NCI-H1092 (cell line): ENCODE data around the gene RGS9.

Source experiments
- DNase-seq: peaks from one replicate; lab custom pipeline; 2025; lab: John Stamatoyannopoulos, UW

The RGS9 gene

DNA sequence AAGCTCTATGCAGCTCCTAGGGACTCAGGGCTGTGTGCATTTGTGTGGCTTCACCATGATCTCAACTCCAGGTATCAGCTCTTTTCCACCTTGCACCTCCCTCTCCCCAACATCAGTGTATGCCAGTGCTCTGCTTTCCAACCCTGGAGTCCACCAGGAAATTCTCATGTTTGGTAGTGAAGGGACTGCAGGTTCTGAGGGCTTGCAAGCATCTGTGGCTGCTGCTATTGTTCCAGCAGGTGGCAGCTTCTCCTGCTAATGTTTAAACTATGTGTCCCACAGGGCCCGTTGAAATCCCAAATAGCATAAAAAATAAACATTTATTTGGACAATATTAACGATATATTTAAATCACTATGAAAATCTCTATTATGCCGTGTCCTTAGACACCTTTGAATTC is 82.0 kb downstream of the RGS9 start:
- DNase-seq, result no peak

- no peak for DNase-seq
These were observed 82.5 kb downstream of the RGS9 start for GRCh38 chr17:65219707-65220106.

- DNase-seq, result no peak
These were observed 83.6 kb downstream of the RGS9 start for GRCh38 chr17:65220732-65221131.

- no peak for DNase-seq
These were observed 85.1 kb downstream of the RGS9 start for GRCh38 chr17:65222214-65222738.

DNA sequence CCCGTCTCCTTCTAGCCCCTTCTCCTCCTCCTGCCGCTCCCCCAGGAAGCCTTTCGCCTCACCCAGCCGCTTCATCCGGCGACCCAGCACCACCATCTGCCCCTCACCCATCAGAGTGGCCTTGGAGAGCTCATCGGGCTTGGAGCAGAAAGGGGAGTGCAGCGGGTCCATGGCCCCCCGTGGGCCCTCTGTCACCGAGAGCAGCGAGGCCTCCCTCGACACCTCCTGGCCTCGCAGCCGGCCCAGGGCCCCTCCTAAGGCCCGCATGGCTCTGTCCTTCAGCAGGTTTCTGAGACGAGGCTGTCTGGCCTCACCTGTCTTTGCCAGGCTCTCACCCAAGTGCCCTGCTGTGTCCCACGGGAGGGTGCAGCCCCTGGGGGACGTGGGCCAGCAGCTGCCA is 87.9 kb downstream of the RGS9 start:
- DNase-seq, result no peak

DNA sequence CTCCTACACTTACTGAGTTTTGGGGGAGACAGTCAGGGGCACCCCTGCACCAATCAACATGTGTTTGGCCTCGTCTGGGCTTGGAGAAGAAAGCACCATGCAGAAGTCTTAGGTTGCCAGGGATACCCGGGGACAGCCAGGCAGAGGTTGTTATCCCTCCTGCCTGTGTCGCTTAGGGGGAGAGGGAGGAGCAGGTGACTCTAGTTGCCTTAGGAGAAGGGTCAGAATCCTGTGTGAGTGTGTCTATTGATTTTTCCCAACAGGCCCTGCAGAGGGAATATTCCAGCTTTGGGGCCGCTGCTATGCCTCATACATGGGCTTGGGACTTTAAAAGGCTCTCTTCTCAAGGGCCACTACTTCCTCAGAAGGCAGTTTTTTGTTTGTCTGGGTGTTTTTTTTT is 89.1 kb downstream of the RGS9 start:
- no peak for DNase-seq

- no peak for DNase-seq
These were observed 90.5 kb downstream of the RGS9 start for GRCh38 chr17:65227637-65228036.

DNA sequence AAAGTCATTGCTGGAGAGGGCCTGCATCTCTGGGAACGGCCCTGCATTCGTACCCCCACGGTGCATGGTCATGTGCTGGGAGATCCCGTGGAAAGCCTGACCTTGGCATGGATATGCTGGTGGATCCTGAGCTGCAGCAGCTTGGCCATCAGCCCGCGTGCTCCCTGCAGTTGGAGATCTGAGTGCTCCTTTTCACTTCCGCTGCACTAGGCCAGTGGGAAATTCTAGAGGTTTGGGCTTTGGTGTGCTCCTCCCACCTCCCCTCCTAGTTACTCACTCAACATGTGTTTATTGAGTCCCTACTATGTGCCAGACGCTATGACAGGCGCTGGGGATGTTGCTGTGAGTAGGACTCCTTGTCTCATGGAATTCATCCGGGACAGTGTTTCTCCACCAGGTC is 91.1 kb downstream of the RGS9 start:
- no peak for DNase-seq

DNA sequence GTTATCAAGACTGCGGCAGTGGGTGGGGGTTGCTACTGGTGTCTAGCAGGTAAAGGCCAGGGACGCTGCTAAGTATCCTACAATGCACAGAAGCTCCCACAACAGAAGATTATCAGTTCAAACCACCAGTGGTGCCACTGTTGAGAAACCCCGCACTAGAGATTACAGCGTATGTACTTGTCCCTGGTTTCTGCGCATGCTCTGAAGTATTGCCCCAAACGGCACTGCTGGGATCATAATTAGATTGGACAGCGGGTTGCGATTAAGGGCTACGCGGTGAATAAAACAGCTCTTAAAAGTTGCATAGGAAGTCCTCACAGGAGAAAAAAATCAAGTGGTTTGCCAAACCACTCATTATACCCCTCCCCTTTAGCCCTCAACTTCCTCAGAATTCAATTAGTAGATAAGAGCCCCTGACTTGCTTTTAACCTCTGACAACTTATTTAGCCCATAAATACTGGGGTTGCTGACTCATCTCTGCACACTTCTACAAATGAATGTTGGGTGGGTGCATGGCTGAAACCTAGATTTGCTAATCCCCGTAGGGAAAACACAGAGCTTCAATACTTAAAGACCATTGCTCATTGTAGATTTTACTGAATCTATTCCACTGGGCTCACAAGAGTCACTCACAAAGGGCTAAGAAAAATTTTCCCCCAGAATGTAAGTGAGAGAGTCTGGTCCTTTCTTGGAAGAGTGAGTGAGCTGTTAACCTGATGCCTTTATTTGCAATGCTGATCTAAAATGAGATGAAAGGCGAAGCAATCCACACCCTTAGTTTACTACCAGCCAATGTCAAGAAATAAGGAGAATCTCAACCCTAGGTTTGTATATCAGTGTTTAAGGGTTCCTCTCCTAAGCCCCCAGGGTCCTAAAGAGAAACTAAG is 91.8 kb downstream of the RGS9 start:
- no peak for DNase-seq

DNA sequence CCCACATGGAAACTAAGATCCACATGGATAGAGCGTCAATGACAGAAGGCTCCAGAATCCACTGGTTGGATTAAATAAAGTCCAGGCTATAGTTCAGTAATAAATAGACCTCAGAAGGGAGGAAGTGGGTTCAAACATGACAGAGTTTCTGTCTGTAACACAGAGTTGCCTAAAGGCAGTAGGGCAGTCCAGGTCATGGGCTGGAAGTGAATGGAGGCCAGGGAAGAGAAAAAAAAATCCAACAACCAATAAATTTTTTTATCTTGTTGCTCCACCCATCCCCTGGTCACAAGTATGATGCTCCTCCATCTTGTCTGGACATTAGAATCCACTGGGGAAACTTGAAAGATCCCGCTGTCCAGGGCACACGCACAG is 92.4 kb downstream of the RGS9 start:
- no peak for DNase-seq

DNA sequence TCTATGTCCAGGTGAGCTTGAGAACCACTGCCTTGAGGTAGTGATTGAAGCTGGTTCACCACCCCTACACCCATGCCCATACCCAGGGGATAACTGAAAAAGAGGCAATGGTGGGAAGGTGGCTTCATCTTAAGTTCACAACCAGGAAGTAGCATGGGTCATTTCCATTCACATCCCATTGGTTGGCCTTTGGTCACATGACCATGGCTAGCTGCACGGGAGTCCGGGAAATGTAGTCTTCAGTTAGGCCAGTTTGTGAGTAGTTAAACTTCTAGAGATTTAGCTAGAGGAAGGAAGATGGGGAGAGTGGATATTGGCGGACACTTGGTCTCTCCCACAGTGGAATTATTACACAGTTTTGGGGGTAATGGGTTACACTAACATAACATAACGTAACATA is 92.9 kb downstream of the RGS9 start:
- no peak for DNase-seq

GRCh38 chr17:65231086-65231485 is 93.9 kb downstream of the RGS9 start:
- DNase-seq, result no peak

- peak; percentile 67 for DNase-seq
These were observed 94.6 kb downstream of the RGS9 start for GRCh38 chr17:65231662-65232335.

GRCh38 chr17:65235284-65235683 is 98.1 kb downstream of the RGS9 start:
- DNase-seq, result no peak

DNA sequence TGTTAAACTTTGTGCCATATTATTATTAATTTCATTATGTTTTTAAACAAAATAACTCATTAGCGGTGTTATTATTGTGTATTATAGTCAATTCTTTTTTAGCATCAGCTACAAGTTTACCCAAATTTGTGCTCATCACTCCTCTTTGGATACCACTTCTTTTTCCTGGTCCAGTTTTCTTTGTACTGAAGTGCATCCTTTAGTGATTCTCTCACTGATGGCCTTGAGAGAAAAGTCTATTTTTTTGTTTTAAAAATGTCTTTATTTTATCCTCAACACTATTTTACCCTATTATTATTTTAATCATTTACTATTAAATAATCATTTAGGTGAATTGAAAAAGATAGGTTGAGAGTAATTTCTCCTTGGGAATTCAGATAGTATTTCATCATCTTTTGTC is 99.2 kb downstream of the RGS9 start:
- no peak for DNase-seq

GRCh38 chr17:65243838-65244625 is 106.9 kb downstream of the RGS9 start:
- DNase-seq, result peak; percentile 65

- DNase-seq, result no peak
These were observed 109.1 kb downstream of the RGS9 start for GRCh38 chr17:65246252-65246651.

- DNase-seq, result no peak
These were observed 112.6 kb downstream of the RGS9 start for GRCh38 chr17:65249774-65250173.

GRCh38 chr17:65254166-65254565 is 117.0 kb downstream of the RGS9 start:
- DNase-seq, result no peak

GRCh38 chr17:65259281-65259680 is 122.1 kb downstream of the RGS9 start:
- no peak for DNase-seq

- no peak for DNase-seq
These were observed 122.7 kb downstream of the RGS9 start for GRCh38 chr17:65259696-65260485.

- no peak for DNase-seq
These were observed 123.5 kb downstream of the RGS9 start for GRCh38 chr17:65260626-65261025.
